8988T (cell line): ENCODE data around the gene KCNK17.

Experiments
- DNase-seq: peaks from one replicate; pipeline ENCODE4 v3.0.0; 2011

Gene KCNK17

GRCh38 chr6:39335780-39336545 lies 21.7 kb upstream of the KCNK17 start:
- no peak for DNase-seq

GRCh38 chr6:39333644-39334438 lies 19.6 kb upstream of the KCNK17 start:
- DNase-seq, result no peak

- DNase-seq, result no peak
Observed at GRCh38 chr6:39330476-39330875, 16.3 kb upstream of the KCNK17 start.

GRCh38 chr6:39330057-39330456 lies 15.8 kb upstream of the KCNK17 start:
- no peak for DNase-seq

GRCh38 chr6:39328066-39328465 lies 13.8 kb upstream of the KCNK17 start:
- no peak for DNase-seq

- DNase-seq, result no peak
Observed at GRCh38 chr6:39327507-39327906, 13.3 kb upstream of the KCNK17 start.

GRCh38 chr6:39322306-39322850 lies 8.2 kb upstream of the KCNK17 start, which contains the start of gene KCNK16:
Gene KCNK16 (minus strand): TSS chr6:39322702. CDS start chr6:39322540, 162 bp downstream.
- no peak for DNase-seq

GRCh38 chr6:39321761-39322160 lies 7.5 kb upstream of the KCNK17 start:
- no peak for DNase-seq

GRCh38 chr6:39320363-39320984 lies 6.3 kb upstream of the KCNK17 start:
- DNase-seq, result no peak

GRCh38 chr6:39319621-39320362 lies 5.6 kb upstream of the KCNK17 start:
- DNase-seq, result no peak

GRCh38 chr6:39317256-39317655 lies 3.0 kb upstream of the KCNK17 start:
- no peak for DNase-seq

GRCh38 chr6:39313526-39314272 lies 520 bp downstream of the KCNK17 start:
- no peak for DNase-seq

GRCh38 chr6:39312912-39313525 lies 1.2 kb downstream of the KCNK17 start:
- no peak for DNase-seq

- no peak for DNase-seq
Observed at GRCh38 chr6:39310542-39310941, 3.7 kb downstream of the KCNK17 start.

- peak; percentile 98 for DNase-seq
Observed at GRCh38 chr6:39309942-39310531, 4.2 kb downstream of the KCNK17 start.

- DNase-seq, result no peak
Observed at GRCh38 chr6:39307462-39307861, 6.8 kb downstream of the KCNK17 start.

- DNase-seq, result no peak
Observed at GRCh38 chr6:39304951-39305350, 9.3 kb downstream of the KCNK17 start.

GRCh38 chr6:39303425-39304153 lies 10.6 kb downstream of the KCNK17 start:
- no peak for DNase-seq

- DNase-seq, result peak; percentile 96
Observed at GRCh38 chr6:39302669-39303424, 11.4 kb downstream of the KCNK17 start.

GRCh38 chr6:39302011-39302410 lies 12.2 kb downstream of the KCNK17 start:
- DNase-seq, result no peak
